ENCODE results near the gene CDH20.

DNA sequence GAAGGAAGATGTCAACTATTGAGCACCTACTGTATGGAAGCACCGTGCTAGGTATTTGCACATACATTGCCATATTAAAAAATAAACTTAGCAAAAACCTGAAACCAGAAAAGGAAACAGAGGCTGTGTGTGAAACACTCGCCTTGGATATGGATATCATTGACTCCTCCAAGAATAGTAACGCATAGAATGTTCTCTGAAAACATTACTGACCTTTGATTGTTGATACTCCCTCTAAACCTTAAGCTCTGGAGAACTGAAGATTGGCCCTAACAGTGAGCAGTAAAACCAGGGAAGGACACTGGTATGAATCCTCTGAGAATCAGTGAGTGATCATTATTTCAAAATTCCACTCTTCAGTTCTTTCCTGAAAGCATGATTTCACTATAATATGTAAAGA lies 236.8 kb downstream of the CDH20 start:
- TF ChIP-seq, protein P1, sequence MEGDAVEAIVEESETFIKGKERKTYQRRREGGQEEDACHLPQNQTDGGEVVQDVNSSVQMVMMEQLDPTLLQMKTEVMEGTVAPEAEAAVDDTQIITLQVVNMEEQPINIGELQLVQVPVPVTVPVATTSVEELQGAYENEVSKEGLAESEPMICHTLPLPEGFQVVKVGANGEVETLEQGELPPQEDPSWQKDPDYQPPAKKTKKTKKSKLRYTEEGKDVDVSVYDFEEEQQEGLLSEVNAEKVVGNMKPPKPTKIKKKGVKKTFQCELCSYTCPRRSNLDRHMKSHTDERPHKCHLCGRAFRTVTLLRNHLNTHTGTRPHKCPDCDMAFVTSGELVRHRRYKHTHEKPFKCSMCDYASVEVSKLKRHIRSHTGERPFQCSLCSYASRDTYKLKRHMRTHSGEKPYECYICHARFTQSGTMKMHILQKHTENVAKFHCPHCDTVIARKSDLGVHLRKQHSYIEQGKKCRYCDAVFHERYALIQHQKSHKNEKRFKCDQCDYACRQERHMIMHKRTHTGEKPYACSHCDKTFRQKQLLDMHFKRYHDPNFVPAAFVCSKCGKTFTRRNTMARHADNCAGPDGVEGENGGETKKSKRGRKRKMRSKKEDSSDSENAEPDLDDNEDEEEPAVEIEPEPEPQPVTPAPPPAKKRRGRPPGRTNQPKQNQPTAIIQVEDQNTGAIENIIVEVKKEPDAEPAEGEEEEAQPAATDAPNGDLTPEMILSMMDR (tag by site-specific recombination; IDR thresholded peaks at IDR 0.05) = no peak
- TF ChIP-seq ZNF670 (tag by site-specific recombination; IDR thresholded peaks at IDR 0.05; ENCODE audit: low read depth) (no peak), ZNF501 (tag by site-specific recombination; IDR thresholded peaks at IDR 0.05) (no peak), SCRT1 (tag by site-specific recombination; IDR thresholded peaks at IDR 0.05; ENCODE audit: borderline replicate concordance) (no peak), ZNF677 (tag by site-specific recombination; IDR thresholded peaks at IDR 0.05) (no peak)
